ENCODE results near the gene RAB31. TPM values are rescaled to one million over a fixed set of nuclear protein-coding genes. Genes with fewer than 3 reads are reported as not detected.

RAB31 gene
- polyA plus RNA-seq, 1 of the 3 experiments (the other 2 are of a cell fraction): 23.0 TPM

- H3K36me3 ChIP-seq (replicated peaks in 1 of 2; ENCODE audit: control insufficient read depth in 1 of 2, insufficient read depth in 2 of 2, low read length in 1 of 2): no peaks in the 10 kb centered on the region
- H3K27me3 ChIP-seq (ENCODE audit: insufficient read depth): no peaks in the 10 kb centered on the region
- H3K4me3 ChIP-seq (ENCODE audit: low read depth in 2 of 2, low read length in 1 of 2): no peak overlapping the region
- DNase-seq: no peak
- H3F3A ChIP-seq (replicated peaks; ENCODE audit: insufficient read depth): peaks cover 17% of the 10 kb centered on the region
- no peaks in the 10 kb centered on the region for H3K9me2 ChIP-seq
- peak overlapping the region; percentile 34; the same call in 1 of the 2 replicates for H3K4me2 ChIP-seq
- H3K9me3 ChIP-seq: no peaks in the 10 kb centered on the region
- peak overlapping the region in 1 of 2 experiments; percentile 93; a peak in 2 of 4 replicates for H3K27ac ChIP-seq (ENCODE audit: low read depth in 2 of 2, low read length in 1 of 2)
- peaks cover 10 to 37% of the 10 kb centered on the region in 2 experiments; a peak in 3 of 4 replicates for H3K4me1 ChIP-seq (ENCODE audit: control insufficient read depth in 1 of 2, insufficient read depth in 2 of 2, low read depth in 1 of 2, low read length in 1 of 2)
- H2AFZ ChIP-seq (ENCODE audit: low read depth): no peak overlapping the region
- TF ChIP-seq NRF1 (IDR thresholded peaks at IDR 0.05; ENCODE audit: low read depth, low read length): no peak
- TF ChIP-seq ZBTB33 (IDR thresholded peaks at IDR 0.05; ENCODE audit: borderline replicate concordance, low read depth): no peak
- TF ChIP-seq NFIC (IDR thresholded peaks at IDR 0.05; ENCODE audit: borderline replicate concordance): no peak
- no peak for TF ChIP-seq YY1 (IDR thresholded peaks at IDR 0.05; ENCODE audit: low read depth)
- TF ChIP-seq MAX (IDR thresholded peaks at IDR 0.05; ENCODE audit: low read depth): no peak
- TF ChIP-seq TCF12 (IDR thresholded peaks at IDR 0.05): no peak
- no peak for TF ChIP-seq CTCF (IDR thresholded peaks at IDR 0.05)
- no peak for TF ChIP-seq TEAD4 (IDR thresholded peaks at IDR 0.05; ENCODE audit: borderline replicate concordance, insufficient read depth)
- peak overlapping the region; percentile 53; the same call in 1 of the 2 replicates for H3K9ac ChIP-seq
- 75% methylated on average over 8 of the region's 8 CpGs for WGBS (ENCODE audit: low lambda C conversion rate)
- peaks cover 30% of the 10 kb centered on the region; the same call in 1 of the 2 replicates for H3K79me2 ChIP-seq (ENCODE audit: insufficient read depth)
- CTCF ChIA-PET: no interaction called here
- no peaks in the 10 kb centered on the region for H4K20me1 ChIP-seq (ENCODE audit: insufficient read depth)
- POLR2A ChIA-PET: no interaction called here
Observed at GRCh38 chr18:9742524-9743131, 34.5 kb downstream of the RAB31 start.

GRCh38 chr18:9743200-9744016 lies 35.3 kb downstream of the RAB31 start:
- no peaks in the 10 kb centered on the region for H3K36me3 ChIP-seq (replicated peaks in 1 of 2; ENCODE audit: control insufficient read depth in 1 of 2, insufficient read depth in 2 of 2, low read length in 1 of 2)
- CTCF ChIA-PET: no interaction called here
- H3K4me1 ChIP-seq (ENCODE audit: control insufficient read depth in 1 of 2, insufficient read depth in 2 of 2, low read depth in 1 of 2, low read length in 1 of 2): peaks cover 3 to 33% of the 10 kb centered on the region in 2 experiments; a peak in 3 of 4 replicates
- H3K9ac ChIP-seq: peak overlapping the region; percentile 53; the same call in 1 of the 2 replicates
- no peaks in the 10 kb centered on the region for H3K9me3 ChIP-seq
- H3K27ac ChIP-seq (ENCODE audit: low read depth in 2 of 2, low read length in 1 of 2): peak overlapping the region in 1 of 2 experiments; percentile 93; a peak in 2 of 4 replicates
- H4K20me1 ChIP-seq (ENCODE audit: insufficient read depth): no peaks in the 10 kb centered on the region
- peaks cover 17% of the 10 kb centered on the region for H3F3A ChIP-seq (replicated peaks; ENCODE audit: insufficient read depth)
- DNase-seq: no peak
- POLR2A ChIA-PET: no interaction called here
- peak overlapping the region; percentile 67; the same call in 1 of the 2 replicates for H2AFZ ChIP-seq (ENCODE audit: low read depth)
- WGBS (ENCODE audit: low lambda C conversion rate): 20% methylated on average over 11 of the region's 11 CpGs
- peak overlapping the region in 1 of 2 experiments; percentile 15; a peak in 1 of 4 replicates for H3K4me3 ChIP-seq (ENCODE audit: low read depth in 2 of 2, low read length in 1 of 2)
- H3K9me2 ChIP-seq: no peaks in the 10 kb centered on the region
- no peaks in the 10 kb centered on the region for H3K27me3 ChIP-seq (ENCODE audit: insufficient read depth)
- H3K4me2 ChIP-seq: peak overlapping the region; percentile 27
- peaks cover 24% of the 10 kb centered on the region; the same call in 1 of the 2 replicates for H3K79me2 ChIP-seq (ENCODE audit: insufficient read depth)
- TF ChIP-seq CHD2 (IDR thresholded peaks at IDR 0.05; ENCODE audit: low read length, partially characterized antibody) (no peak), FOSL2 (IDR thresholded peaks at IDR 0.05; ENCODE audit: borderline replicate concordance, low read depth) (peak; percentile 97), TCF12 (IDR thresholded peaks at IDR 0.05) (peak; percentile 89), RFX5 (IDR thresholded peaks at IDR 0.05; ENCODE audit: low read length) (no peak), USF2 (IDR thresholded peaks at IDR 0.05; ENCODE audit: borderline replicate concordance, low read depth, low read length) (no peak), NFIC (IDR thresholded peaks at IDR 0.05; ENCODE audit: borderline replicate concordance) (peak; percentile 75), IRF3 (IDR thresholded peaks at IDR 0.05; ENCODE audit: low read depth, low read length) (no peak), ELF1 (IDR thresholded peaks at IDR 0.05) (peak; percentile 49), TAF1 (IDR thresholded peaks at IDR 0.05; ENCODE audit: borderline replicate concordance, low read depth, low read length) (no peak), YY1 (IDR thresholded peaks at IDR 0.05; ENCODE audit: low read depth) (peak; percentile 61; the same call in 1 of the 2 replicates), MXI1 (IDR thresholded peaks at IDR 0.05; ENCODE audit: low read depth, low read length) (no peak)

Measured in SK-N-SH (cell line).